Tibial nerve (tissue), 4 donors: Measurements from ENCODE around the gene MEX3B. TPM values are rescaled to one million over a fixed set of nuclear protein-coding genes. Genes with fewer than 3 reads are reported as not detected.
"Not testable (repeated sequence)": the region's sequence is repeated elsewhere in the genome, so short reads cannot be mapped to it uniquely, and the experiment has no call there.

Experiments
- DNase-seq, 2 donors: peaks; one replicate each; pipeline ENCODE4 v3.0.0-alpha.2; 2019; ENCODE audit warnings: low spot score in 2 of 2
- H3K27ac ChIP-seq, 4 donors: fragments of 200-600 bp; sonication (generic) in 3 of 4; one replicate each; pipeline ENCODE4 v1.5.1; 2017 to 2019; ENCODE audit warnings: mild to moderate bottlenecking in 1 of 4
- H3K27me3 ChIP-seq, 2 donors: fragments of 200-600 bp; sonication (generic) in 1 of 2; one replicate each; pipeline versions ENCODE4 v1.5.1 to v1.6.0; 2017 to 2019
- H3K36me3 ChIP-seq, 3 donors: fragments of 200-600 bp; sonication (generic); one replicate each; pipeline ENCODE4 v1.5.1; 2018 to 2019
- H3K4me1 ChIP-seq, 4 donors: fragments of 200-600 bp; sonication (generic) in 3 of 4; one replicate each; pipeline ENCODE4 v1.5.1; 2017 to 2019
- H3K4me3 ChIP-seq, 4 donors: fragments of 200-600 bp; sonication (generic) in 3 of 4; one replicate each; pipeline ENCODE4 v1.5.1; 2017 to 2019; ENCODE audit warnings: mild to moderate bottlenecking in 1 of 4, moderate library complexity in 1 of 4
- H3K9me3 ChIP-seq, 4 donors: fragments of 200-600 bp; sonication (generic) in 3 of 4; one replicate each; pipeline ENCODE4 v1.5.1; 2017 to 2019
- EP300 ChIP-seq, 2 donors: sonication (generic); formaldehyde crosslinking; IDR thresholded peaks; one replicate each; pipeline ENCODE4 v1.6.1; 2017; ENCODE audit warnings: antibody characterized with exemption in 2 of 2, mild to moderate bottlenecking in 1 of 2
- POLR2A ChIP-seq, 2 donors: fragments of 450-650 bp; IDR thresholded peaks; one replicate each; pipeline ENCODE4 v1.6.1; 2017; ENCODE audit warnings: antibody characterized with exemption in 2 of 2, mild to moderate bottlenecking in 2 of 2, moderate library complexity in 2 of 2
- WGBS, 2 donors: methylation state at CpG; one replicate each; pipeline ENCODE4 v1.1.5; 2018; 5-methylcytosine and 5-hydroxymethylcytosine counted together
- total RNA-seq, 4 donors: library from RNA; depleted of rRNA; stranded (reverse); fragments of >200 nt; gene quantifications; one replicate each; pipeline ENCODE4 v1.1.0, GENCODE V29; 2016
- TF ChIP-seq, protein P1 (sequence below), 5 experiments: fragments of 200-600 bp in 3 of 5; fragments of 450-650 bp in 2 of 5; sonication (generic) in 3 of 5; IDR thresholded peaks; one replicate each; pipeline ENCODE4 v1.5.1; 2016 to 2019; ENCODE audit warnings: antibody characterized with exemption in 5 of 5, mild to moderate bottlenecking in 3 of 5, moderate library complexity in 2 of 5

The MEX3B gene
- total RNA-seq, 4 donors from 2014 or later, result 0.30 to 1.9 (median 0.90) TPM

DNA sequence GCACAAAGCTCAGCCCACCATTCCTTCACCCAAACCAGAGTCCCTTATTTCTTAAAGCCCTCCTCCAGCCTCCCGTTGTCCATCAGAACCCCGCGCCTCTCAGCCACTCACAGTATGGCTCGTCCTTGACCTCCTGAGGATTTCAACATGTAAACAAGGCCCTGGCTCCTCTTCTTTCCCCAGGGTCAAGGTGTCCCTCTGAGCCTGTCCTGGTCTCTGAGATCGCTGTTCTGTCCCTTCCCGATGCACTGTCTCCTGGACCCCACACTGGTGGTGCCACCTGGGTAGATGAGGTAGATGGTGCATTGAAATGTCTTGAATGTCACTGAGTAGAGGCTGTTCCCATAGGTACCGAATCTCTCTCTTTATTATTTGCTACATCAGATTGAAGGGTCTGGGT is 32.9 kb downstream of the MEX3B start:
- no peak for DNase-seq
- no peaks in the 10 kb centered on the region for H3K36me3 ChIP-seq
- no peaks in the 10 kb centered on the region for H3K9me3 ChIP-seq
- H3K27me3 ChIP-seq, result no peaks in the 10 kb centered on the region
- no peak overlapping the region for H3K4me3 ChIP-seq
- no peak for TF ChIP-seq POLR2A (IDR thresholded peaks at IDR 0.05)
- TF ChIP-seq, protein P1, sequence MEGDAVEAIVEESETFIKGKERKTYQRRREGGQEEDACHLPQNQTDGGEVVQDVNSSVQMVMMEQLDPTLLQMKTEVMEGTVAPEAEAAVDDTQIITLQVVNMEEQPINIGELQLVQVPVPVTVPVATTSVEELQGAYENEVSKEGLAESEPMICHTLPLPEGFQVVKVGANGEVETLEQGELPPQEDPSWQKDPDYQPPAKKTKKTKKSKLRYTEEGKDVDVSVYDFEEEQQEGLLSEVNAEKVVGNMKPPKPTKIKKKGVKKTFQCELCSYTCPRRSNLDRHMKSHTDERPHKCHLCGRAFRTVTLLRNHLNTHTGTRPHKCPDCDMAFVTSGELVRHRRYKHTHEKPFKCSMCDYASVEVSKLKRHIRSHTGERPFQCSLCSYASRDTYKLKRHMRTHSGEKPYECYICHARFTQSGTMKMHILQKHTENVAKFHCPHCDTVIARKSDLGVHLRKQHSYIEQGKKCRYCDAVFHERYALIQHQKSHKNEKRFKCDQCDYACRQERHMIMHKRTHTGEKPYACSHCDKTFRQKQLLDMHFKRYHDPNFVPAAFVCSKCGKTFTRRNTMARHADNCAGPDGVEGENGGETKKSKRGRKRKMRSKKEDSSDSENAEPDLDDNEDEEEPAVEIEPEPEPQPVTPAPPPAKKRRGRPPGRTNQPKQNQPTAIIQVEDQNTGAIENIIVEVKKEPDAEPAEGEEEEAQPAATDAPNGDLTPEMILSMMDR (IDR thresholded peaks at IDR 0.05), result no peak
- TF ChIP-seq EP300 (IDR thresholded peaks at IDR 0.05), result no peak
- H3K27ac ChIP-seq, result no peak overlapping the region
- 94% methylated on average over 7 of the region's 7 CpGs for WGBS, 2 donors
- no peaks in the 10 kb centered on the region for H3K4me1 ChIP-seq

DNA sequence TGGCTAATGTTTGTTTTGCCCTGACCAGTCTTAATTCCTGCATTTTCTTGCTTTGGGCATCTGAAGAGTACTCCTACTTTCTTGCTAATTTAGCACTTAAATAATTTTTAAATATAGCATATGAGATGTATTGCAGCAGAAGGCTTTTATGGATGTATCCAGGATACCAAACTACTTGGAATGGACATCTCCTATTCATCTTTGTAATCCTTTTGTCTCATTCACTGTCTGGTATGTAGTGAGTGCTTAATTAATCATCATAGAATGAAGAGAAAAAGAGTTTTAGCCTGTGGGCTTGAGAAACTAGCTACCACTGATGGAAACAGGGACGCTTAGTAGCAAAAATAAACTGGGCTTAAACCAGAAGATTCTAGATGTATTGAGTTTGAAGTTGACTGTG is 40.6 kb downstream of the MEX3B start:
- no peaks in the 10 kb centered on the region for H3K4me1 ChIP-seq
- H3K27ac ChIP-seq, result no peak overlapping the region
- peaks cover 0 to 17% (median 0%) of the 10 kb centered on the region in 4 donors for H3K9me3 ChIP-seq
- no peak for DNase-seq
- no peaks in the 10 kb centered on the region for H3K36me3 ChIP-seq
- H3K4me3 ChIP-seq, result no peak overlapping the region
- no peaks in the 10 kb centered on the region for H3K27me3 ChIP-seq
- 68 to 80% methylated on average over 1 of the region's 1 CpG for WGBS, 2 donors
- TF ChIP-seq POLR2A (IDR thresholded peaks at IDR 0.05), result no peak
- TF ChIP-seq, protein P1 (IDR thresholded peaks at IDR 0.05), result no peak
- TF ChIP-seq EP300 (IDR thresholded peaks at IDR 0.05), result no peak

DNA sequence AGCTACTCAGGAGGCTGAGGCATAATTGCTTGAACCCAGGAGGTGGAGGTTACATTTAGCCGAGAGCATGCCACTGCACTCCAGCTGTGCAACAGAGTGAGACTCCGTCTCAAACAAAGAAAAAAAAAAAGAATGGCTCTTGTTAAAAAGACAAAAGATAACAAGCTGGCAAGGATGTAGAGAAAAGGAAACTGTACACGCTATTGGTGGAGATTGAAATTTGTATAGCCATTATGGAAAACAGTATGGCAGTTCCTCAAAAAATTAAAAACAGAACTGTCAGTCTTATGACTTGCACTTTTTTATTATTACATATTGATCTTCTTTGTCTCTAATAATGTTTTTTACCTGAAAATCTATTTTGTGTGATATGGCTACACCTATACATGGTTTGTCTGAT is 41.9 kb downstream of the MEX3B start:
- H3K36me3 ChIP-seq, result no peaks in the 10 kb centered on the region
- no peak overlapping the region for H3K27ac ChIP-seq
- DNase-seq, result no peak
- no peaks in the 10 kb centered on the region for H3K4me1 ChIP-seq
- 81 to 82% methylated on average over 3 of the region's 3 CpGs for WGBS, 2 donors
- H3K9me3 ChIP-seq, result peaks cover 0 to 17% (median 0%) of the 10 kb centered on the region in 4 donors
- H3K27me3 ChIP-seq, result no peaks in the 10 kb centered on the region
- H3K4me3 ChIP-seq, result no peak overlapping the region
- TF ChIP-seq POLR2A (IDR thresholded peaks at IDR 0.05) (no peak), EP300 (IDR thresholded peaks at IDR 0.05) (no peak)
- TF ChIP-seq, protein P1 (IDR thresholded peaks at IDR 0.05), result no peak

DNA sequence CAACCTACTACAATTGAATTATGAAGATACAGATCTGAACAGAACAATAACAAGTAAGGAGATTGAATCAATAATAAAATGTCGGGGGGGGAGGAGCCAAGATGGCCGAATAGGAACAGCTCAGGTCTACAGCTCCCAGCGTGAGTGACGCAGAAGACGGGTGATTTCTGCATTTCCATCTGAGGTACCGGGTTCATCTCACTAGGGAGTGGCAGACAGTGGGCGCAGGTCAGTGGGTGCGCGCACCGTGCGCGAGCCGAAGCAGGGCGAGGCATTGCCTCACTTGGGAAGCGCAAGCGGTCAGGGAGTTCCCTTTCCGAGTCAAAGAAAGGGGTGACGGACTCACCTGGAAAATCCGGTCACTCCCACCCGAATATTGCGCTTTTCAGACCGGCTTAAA is 50.7 kb downstream of the MEX3B start:
- WGBS, 2 donors, result 91% methylated on average over 17 to 22 of the region's 22 CpGs
- peaks cover 0 to 25% (median 7%) of the 10 kb centered on the region in 4 donors for H3K9me3 ChIP-seq
- not testable (repeated sequence) for DNase-seq, H3K27me3 ChIP-seq, H3K4me3 ChIP-seq, H3K36me3 ChIP-seq, H3K27ac ChIP-seq, H3K4me1 ChIP-seq

DNA sequence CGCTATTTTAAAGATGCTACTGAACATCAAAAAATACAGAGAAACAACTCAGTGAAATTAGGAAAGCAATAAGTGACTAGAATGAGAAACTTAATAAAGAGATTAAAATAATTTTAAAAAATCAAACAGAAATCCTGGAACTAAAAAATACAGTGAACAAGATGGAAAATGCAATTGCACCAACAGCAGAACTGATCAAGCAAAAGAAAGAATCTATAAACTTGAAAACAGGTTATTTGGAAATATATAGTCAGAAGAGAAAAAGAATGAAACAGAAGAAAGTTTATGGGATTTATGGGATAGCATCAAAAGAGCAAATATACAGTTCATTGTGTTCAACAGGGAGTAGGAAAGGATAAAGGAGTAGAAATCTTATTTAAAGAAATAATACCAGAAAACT is 53.3 kb downstream of the MEX3B start:
- H3K27ac ChIP-seq, result no peak overlapping the region
- H3K27me3 ChIP-seq, result no peaks in the 10 kb centered on the region
- WGBS, 2 donors, result 93 to 100% methylated on average over 1 of the region's 1 CpG
- H3K9me3 ChIP-seq, result peaks cover 0 to 25% (median 7%) of the 10 kb centered on the region in 4 donors
- H3K36me3 ChIP-seq, result no peaks in the 10 kb centered on the region
- DNase-seq, result no peak
- H3K4me3 ChIP-seq, result no peak overlapping the region
- TF ChIP-seq, protein P1 (IDR thresholded peaks at IDR 0.05), result no peak
- no peak for TF ChIP-seq POLR2A (IDR thresholded peaks at IDR 0.05)
- no peak for TF ChIP-seq EP300 (IDR thresholded peaks at IDR 0.05)
- no peaks in the 10 kb centered on the region for H3K4me1 ChIP-seq

Other genes starting within 250 kb of the MEX3B start
- 10 to 100 TPM in 2 of 4 donors, 1 to 10 TPM in 2; 5.3 to 18.1 (median 12.5) TPM for gene EFL1, start 216.7 kb upstream of the MEX3B start, total RNA-seq
- gene SAXO2, start 216.8 kb upstream of the MEX3B start, total RNA-seq, result 1 to 10 TPM in 2 of 4 donors, under 1 TPM in 1, not detected in 1; 0.78 to 2.6 (median 1.5) TPM